Cardiac septum (tissue), 1 donor: ENCODE results near the gene TAPBP. TPM values are rescaled to one million over a fixed set of nuclear protein-coding genes. Genes with fewer than 3 reads are reported as not detected.
A peak's percentile ranks its signal among the peaks of the same experiment; 100 is the strongest.
"Not testable (repeated sequence)": the region's sequence is repeated elsewhere in the genome, so short reads cannot be mapped to it uniquely, and the experiment has no call there.

Experiments used
- DNase-seq: peaks from one replicate; pipeline ENCODE4 v3.0.0-alpha.2; 2020; ENCODE audit warnings: low spot score
- intact Hi-C: fragments of 100-400 bp; cut with DNase I; formaldehyde crosslinking; loops from one replicate; pipeline ENCODE4 v1.14.0; 2022
- total RNA-seq: library from RNA; stranded (reverse); fragmentation: NEBNext Ultra II Directional; extraction: Animal tissue kit (Norgen Biotek cat#: 25700); gene quantifications from one replicate; pipeline ENCODE4 v1.2.1, GENCODE V29; 2021
- donor health status: DM: no; HTN: no; CAD: no.

TAPBP gene
- total RNA-seq, 1 donor from 2014 or later, result 85.8 TPM

DNA sequence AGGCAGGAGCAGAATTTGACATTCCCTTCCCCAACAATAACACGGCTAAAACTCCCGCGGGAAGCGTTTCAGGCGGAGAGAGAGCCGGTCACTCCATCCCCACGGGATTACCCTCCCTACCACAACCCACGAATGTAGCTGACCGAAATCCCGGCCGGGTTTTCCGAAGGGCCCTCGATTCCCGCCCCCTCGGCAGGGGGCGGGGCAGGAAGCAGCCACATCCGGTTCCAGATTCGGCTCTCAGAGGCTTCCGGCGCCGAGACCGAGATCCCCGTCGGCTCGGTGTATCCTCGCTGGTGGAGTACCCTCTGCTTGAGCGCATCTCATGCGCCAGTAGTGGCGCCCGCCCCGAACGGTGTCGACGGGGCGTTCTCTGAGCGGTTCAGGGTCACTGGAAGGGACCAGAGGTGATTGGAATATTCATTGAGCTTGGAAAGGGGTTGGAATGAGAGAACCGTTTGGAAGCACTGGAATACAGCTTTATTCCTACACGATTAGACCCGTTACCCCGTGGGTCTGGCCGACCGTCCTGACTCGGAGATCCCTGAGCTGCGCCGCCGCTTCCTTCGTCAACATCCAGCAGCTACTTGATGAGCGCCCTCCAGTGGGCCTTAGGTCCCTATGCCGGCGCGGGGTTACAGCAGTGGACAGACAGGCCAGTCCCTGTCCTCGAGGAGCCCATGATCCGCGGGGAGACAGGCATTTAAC, 14.5 kb downstream of the TAPBP start:
- intact Hi-C loops, result loop anchor here (1.0 to 2.0 kb wide), 2 partner anchors 22 to 51 kb away; partner anchors contain the start of gene B3GALT4
- DNase-seq, result peak; percentile 96

DNA sequence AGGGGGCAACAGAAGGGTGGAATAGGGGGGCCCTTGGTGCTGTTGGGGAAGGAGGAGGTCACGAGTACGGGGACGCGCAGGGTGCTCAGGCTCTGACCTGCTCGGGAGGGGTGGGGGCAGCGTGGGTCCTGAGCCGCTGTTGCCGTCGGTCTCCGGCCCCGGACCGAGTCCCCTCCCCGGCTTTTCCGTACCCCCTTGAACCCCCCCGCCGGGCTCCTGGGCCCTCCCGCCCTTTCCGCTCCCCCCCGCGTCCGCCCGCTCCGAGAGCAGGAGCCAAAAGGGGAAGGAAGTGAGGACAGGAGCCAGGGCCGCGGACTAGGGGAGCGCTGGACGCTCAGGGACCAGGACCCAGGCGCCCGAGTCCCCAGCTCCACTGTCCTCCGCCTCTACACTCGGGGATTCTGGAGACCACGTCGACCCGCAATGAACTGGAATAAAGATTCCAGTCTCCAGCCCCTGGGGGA, 15.1 kb downstream of the TAPBP start, which contains the start of gene RGL2:
RGL2 (minus strand) TSS at position 170 of the 464 bp plus-strand sequence. CDS start 332 bp downstream, outside the sequence.
- intact Hi-C loops, result loop anchor here (1.0 to 2.0 kb wide), 2 partner anchors 22 to 50 kb away; partner anchors contain the start of gene B3GALT4

DNA sequence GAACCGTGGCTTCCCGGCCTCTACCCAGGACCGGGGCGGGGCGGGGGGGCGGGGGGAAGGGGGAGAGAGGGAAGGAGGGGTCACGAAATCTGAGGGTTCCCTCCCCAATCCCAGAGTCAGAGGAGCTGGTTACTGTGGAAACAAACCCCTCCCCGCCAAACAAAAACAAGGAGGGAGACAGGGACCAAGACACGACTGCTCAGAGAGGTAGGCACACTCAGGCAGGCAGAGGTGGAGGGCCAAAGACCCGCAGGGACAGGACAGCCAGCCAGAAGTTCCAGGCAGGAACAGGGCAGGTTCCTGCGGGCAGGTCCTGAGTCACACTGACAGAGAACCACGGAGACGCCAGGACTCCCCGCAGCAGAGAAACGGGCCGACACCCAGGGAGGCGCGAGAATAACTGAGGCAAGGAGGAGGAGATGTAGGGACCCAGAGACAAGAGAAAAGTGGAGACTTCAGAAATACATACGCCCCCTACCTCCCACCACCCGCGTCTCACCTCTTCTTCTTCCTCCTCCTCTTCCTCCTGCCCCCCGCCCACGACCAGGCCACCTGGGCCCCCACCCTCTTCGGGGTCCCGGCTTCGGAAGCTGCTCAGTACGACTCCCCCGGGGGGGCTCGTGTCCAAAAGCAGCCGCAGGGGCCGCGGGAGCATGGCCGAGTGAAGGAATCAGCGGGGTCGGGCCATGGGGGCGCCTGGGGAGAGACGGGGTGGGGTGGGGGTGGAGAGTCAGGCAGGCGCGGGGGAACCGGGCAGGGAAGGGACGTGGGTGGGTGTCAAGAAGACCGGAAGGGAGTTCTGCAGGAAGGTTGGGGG, 15.7 kb downstream of the TAPBP start:
- intact Hi-C loops, result loop anchor here (2.0 kb wide), 1 partner anchor 49 kb away; no protein-coding TSS in a partner anchor
- DNase-seq, result peak; percentile 80

More for the DNA sequence above, 15.1 kb downstream of the TAPBP start, which contains the start of gene RGL2:
- peak; percentile 96 for DNase-seq

DNA sequence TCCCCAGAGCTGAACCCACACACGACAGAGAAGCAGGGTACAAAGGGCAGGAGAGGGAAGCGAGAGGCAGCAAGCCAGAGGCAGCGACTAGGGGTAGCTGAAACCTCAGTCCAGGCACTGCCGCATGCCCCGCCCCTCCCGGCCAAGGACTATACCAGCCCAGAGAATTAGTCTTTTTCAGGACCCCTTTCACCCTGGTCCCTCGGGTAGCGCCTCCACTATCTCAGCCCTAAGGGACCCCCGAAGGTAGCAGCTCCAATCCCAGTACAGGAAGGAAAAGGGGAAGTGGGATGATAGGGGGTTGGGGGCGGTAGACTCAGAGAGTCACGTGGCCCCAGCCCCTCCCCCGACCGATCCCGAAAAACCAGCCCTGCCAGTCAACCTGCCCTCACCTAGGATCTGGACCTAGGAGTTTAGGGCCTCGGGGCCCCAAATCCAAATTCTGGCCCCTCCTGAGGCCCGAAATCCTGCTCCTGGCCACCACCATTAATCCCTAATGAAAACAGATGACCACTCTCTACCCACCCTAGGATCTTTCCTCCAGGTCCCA, 16.4 kb downstream of the TAPBP start:
- no peak for DNase-seq
- intact Hi-C loops, result no loop called here

DNA sequence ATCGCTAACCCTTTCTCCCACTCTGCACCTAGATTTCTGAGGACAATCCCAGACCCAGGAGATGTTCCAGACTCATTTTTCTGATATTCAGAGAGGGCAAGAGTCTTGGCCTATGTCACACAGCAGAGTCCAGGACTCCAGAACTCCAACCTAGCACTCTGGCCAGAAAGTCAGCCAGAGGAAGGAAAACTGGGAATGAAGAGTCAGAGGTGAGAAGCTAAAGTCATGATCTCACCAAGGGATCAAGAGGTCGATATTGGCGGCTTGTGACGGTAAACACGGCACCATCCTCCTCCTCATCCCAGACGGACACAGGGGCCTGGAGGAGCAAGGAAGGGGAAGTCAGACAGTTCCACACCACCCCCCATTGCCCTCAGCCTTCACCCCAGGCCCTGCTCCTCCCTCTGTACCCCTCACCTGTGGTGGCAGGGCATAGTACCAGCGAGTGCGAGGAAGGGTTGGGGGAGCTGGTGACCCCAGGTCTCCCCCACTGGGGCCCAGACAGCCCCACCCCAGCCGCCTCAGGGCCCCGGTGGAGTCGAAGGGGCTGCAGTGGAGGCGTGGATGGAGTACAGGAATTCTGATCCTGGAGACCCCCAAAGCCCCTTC, 17.0 kb downstream of the TAPBP start:
- DNase-seq, result no peak
- intact Hi-C loops, result no loop called here

DNA sequence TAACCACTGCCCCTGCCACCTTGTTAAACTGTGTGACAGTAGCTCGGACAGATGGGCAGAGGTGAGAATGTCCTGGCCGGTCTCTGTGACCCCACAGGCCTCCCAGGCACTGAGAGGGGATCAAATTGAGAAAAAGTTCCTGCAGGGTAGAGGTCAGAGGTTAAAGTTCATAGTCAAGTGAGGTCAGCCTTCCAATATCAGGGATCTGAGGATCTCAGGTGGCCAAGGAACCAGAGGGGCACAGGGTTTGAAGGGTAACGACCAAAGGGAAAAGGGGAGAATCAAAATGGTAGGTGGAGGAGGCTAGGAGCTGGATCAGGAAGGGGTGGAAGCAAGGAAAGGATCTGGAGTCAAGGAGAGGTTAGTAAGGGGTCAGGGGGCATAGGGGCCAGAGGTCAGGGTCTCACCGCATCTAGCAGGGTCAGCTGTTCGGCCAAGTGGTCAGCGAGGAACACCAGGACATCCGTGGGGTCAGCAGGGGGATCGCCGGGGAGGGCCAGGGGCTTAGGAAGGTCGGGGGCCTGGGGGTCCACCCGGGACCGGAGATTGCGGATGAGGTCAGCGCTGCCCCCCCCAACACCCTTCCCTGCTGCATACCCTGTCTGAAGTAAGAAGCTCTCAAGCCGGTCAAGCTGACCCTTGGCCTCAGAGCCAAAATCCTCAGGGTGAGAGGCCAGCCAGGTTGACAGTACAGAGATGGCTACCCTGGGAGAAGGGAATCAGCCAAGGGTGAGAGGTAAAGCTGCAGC, 18.1 kb downstream of the TAPBP start:
- intact Hi-C loops, result no loop called here
- DNase-seq, result no peak

DNA sequence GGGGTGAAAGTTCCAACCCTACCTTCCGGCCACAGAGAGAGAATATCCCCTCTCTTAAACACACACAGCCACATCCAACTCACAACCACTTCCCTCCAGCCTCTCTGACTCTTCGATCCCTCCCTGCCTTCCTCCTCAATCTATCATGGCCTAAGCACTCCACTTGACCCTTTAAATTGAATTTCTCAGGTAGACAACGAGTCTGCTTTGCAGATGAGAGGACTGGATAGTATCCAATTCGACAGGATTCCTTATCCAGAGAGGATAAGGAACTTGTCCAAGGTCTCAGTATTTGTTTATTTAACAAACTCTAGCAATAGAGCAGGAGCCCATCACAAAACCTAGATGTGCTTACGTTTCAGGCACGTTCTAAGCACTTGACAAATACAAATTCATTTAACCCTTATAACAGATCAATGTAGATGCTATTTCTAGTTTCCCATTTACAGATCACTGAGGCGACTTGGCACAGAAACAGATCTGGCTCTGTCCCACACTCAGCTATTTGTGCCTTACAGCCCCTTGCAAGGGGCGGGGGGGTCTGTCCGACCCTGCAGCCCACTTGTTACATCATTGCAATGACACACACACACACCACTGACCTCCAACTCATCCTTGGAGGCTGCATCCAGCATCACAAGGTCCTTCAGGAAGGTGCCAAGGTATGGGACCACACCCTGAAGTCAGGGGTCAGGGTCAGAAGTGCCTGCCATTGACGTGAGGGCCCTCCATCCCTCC, 19.6 kb downstream of the TAPBP start:
- intact Hi-C loops, result no loop called here

DNA sequence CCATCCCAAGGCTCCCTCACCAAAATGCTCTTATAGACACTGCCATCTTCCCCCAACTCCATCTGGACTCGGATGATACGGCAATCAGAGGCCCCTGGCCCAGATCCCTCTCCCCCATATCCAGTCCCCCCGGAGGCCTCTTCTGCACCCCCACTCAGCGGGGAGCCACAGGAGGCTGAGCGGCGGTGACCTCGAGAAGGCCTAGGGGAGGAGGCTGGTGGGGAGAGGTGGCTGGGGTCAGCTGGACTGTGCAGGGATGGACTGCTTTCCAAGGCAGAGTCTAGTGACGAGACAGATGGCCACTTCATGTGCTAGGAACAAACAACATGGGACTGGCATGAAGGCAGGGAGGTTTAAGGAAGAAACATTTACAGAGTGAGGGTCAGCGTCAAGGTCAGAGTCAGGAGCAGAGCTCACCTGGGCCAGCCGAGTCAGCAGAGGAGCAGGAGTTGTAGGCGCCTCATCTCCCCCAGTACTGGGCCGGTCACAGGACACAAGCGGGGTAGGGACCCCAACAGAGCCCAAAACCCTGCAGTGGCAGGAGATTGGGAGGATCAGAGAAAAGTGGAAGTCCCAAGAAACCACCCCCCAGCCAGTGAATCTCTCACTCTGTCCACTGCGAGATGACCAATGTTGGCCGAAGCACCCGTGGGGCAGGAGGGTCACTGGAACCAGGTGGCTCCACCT, 20.7 kb downstream of the TAPBP start:
- intact Hi-C loops, result no loop called here
- DNase-seq, result no peak

More for the DNA sequence above, 19.6 kb downstream of the TAPBP start:
- no peak for DNase-seq

DNA sequence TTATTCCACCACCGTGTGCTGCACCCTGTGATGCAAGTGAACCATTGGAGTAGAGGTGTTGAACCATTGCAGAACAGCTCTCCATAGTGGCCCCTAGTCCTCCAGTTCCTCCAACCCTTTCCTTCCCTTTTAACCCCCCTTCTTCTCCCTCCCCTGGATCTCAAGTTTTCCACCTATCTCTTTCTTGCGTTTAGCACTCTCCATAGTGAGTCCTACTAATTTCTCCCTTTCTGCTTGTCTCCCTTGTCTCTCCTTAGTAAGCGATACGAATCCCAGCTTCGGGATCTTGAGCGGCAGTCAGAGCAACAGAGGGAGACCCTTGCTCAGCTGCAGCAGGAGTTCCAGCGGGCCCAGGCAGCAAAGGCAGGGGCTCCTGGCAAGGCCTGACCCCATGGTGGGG, 23.4 kb downstream of the TAPBP start:
- no peak for DNase-seq
- intact Hi-C loops, result no loop called here

DNA sequence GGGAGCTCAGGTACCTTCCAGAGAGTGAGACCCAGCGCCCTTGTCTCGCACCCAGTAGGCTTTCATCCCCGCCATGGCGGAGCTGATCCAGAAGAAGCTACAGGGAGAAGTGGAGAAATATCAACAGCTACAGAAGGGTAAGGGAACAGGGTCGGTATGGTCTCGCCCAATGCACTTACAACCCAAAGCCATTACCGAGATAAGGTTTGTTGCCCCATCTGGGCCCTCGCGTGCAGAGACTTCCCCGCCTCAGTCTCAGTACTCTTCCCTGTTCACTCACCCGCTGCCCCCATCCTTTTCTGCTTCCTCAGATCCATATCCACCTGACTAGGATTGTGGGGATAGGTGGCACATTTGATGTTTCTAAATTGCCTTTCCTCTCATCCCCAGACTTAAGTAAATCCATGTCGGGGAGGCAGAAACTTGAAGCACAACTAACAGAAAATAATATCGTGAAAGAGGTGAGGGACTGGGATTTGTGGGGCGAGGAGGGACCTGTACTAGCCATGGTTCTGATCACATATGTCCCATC, 24.0 kb downstream of the TAPBP start:
- intact Hi-C loops, result loop anchor here (1.0 kb wide), 1 partner anchor 19 kb away; the partner anchor contains the start of gene VPS52
- no peak for DNase-seq

DNA sequence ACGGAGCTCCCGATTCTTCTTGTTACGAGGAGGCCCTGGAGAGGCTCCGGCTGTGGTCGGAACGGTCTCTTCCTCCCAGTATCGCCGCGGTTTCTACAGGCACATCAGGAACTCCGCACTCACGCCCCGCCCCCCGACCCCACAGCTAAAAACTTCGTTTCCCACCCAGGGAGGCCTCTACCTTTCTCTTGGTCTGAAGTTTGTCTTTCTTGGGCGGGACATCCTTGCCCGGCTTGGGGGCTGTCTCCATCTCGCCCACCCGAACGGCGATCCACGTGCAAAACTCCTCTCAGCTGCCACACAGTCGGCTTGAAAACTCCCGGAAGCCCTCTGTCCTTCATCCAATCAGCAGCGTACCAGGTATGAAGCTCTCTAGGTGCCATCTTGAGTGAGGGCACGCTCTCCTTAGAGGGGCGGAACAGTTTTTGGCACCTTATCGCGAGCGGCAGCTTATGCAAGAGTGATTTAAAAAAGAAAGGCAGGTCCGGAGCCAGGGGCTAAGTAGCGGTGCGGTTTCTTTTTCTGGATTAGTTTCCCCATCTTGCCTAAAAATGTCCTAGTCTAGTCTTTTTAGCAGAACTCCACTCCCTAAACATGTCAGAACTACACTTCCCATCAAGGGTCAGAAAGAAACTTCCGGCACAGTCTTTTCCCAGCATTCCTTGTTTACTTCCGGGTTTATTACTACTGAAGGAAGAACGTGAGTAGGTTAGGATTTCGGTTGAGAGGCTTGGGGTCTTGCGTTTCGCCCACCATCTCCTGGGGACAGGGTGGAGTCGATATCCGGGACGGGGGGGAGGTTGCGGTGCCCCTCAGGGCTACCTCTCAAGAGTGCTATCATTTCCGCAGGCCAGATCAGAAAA, 24.7 kb downstream of the TAPBP start, which contains the start of the genes PFDN6 and WDR46:
PFDN6 (plus strand) TSS at position 681 of the 863 bp plus-strand sequence. CDS start 256 bp downstream, outside the sequence.
WDR46 (minus strand) TSS at position 319 of the 863 bp plus-strand sequence; CDS start at position 250, 69 bp downstream.
- DNase-seq, result peak; percentile 92

DNA sequence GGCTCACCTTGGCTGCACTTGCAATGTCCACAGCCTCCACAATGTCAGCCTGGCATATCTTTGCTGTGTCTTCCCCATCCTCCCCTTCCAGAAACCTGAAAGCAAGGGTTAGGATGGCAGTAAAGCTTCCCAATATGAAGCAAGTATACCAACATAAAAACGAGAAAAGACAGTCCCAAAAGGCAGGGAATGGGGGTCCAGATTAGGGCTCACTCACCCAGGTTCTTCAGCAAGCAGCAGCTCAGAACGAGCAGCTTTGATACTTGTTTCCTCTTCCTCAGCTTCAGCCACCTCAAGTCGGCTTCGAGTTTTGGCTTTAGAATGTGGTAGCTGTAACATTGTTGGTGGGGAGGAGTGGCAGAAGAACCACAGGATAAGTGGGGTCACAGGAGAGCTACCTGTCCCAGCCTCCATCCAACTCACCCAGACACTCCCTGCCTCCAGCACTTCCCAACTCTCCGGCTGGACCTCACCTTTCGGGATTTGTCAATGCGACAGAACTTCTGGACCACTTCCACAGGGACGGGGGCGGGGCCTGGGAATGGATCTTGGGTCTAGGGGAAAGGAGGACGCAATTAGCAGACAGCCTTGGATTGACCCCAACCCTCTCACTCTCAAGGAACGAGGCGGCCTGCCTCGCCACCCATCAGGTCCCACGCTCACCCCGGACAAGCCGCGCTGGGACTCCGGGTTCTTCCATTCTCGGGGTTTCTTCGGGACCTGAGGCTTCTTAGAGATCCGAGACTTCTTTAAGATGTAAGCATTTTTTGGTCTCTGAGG, 25.5 kb downstream of the TAPBP start:
- intact Hi-C loops, result no loop called here
- DNase-seq, result no peak

More for the DNA sequence above, 24.7 kb downstream of the TAPBP start, which contains the start of the genes PFDN6 and WDR46:
- intact Hi-C loops, result loop anchor here (1.0 kb wide), 1 partner anchor 18 kb away; the partner anchor contains the start of gene VPS52

DNA sequence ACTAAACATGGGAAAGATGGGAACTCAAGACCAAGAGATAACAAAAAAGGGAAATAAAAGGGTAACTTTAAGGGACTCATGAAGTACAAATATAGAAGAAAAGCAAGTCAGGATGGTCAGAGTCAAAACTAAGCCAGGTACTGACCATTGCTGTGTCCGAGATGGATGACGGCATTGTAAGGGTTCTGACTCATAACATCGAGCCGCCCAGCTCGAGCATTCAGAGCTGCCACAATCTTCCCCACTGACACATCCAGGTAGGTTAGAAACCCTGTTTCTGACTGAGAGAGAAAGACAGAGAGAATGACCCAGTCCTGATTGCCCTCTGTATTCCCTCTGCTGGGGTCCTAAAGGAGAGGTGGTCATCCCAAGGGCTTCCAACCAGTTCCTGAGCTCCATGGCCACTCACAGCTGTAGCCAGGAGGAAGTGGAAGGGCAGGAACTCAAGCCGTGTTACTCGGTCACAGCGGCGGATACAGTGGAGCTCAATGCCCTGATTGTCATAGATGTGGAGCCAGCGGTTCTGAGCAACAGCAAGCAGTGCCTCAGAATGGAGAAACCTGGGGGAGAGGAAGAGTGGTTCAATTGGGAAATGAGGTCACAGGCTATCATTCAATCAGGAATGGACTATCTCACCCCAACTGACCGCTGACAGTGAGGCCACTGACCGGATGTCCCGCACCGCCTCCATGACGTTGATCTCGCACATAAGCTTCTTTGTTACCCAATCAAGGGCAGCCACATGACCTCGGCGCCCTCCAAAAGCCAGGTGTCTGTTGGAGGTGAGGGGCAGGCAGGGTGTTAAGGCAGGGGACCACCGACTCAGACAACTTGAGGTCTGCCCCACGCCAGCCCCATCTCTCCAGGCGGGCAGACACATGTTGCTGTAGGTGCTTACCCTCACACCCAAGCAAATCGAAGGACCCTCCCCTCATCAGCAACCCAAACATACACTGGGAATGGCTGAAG, 26.6 kb downstream of the TAPBP start:
- intact Hi-C loops, result no loop called here
- no peak for DNase-seq

DNA sequence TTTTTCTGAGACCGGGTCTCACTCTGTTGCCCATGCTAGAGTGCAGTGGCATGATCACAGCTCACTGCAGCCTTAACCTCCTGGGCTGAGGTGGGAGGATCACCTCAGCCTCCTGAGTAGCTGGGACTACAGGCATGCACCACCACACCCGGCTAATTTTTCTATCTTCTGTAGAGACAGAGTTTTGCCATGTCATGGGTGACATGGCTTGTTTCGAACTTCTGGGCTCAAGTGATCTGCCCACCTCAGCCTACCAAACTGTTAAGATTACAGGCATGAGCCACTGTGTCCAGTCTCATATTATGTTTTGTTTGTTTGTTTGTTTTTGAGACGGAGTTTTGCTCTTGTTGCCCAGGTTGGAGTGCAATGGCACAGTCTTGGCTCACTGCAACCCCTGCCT, 28.7 kb downstream of the TAPBP start:
- intact Hi-C loops, DNase-seq: not testable (repeated sequence)
